Stromal cell of bone marrow (primary cell): ENCODE data around the gene GLYATL3.

Experiments
- DNase-seq: peaks from one replicate; pipeline ENCODE4 v3.0.0-alpha.2; 2012; ENCODE audit warnings: low read depth

Gene GLYATL3

GRCh38 chr6:49514571-49515484, 15.1 kb downstream of the GLYATL3 start:
- DNase-seq = no peak

- DNase-seq = no peak
These were observed 15.9 kb downstream of the GLYATL3 start for GRCh38 chr6:49515485-49516146.

GRCh38 chr6:49516147-49516505, 16.4 kb downstream of the GLYATL3 start:
- DNase-seq = no peak

- no peak for DNase-seq
These were observed 18.2 kb downstream of the GLYATL3 start for GRCh38 chr6:49517919-49518318.

GRCh38 chr6:49519660-49520059, 19.9 kb downstream of the GLYATL3 start:
- DNase-seq = no peak

- DNase-seq = no peak
These were observed 23.2 kb downstream of the GLYATL3 start for GRCh38 chr6:49522710-49523593.

- DNase-seq = no peak
These were observed 24.2 kb downstream of the GLYATL3 start for GRCh38 chr6:49523901-49524300.

- no peak for DNase-seq
These were observed 24.8 kb downstream of the GLYATL3 start for GRCh38 chr6:49524541-49524940.

- no peak for DNase-seq
These were observed 26.9 kb downstream of the GLYATL3 start for GRCh38 chr6:49526598-49526997.

- no peak for DNase-seq
These were observed 27.6 kb downstream of the GLYATL3 start for GRCh38 chr6:49527320-49527719.

GRCh38 chr6:49528571-49528970, 28.8 kb downstream of the GLYATL3 start:
- DNase-seq = no peak

GRCh38 chr6:49530141-49530776, 30.5 kb downstream of the GLYATL3 start:
- DNase-seq = no peak

- peak; percentile 33 for DNase-seq
These were observed 32.2 kb downstream of the GLYATL3 start for GRCh38 chr6:49531774-49532569.

- no peak for DNase-seq
These were observed 36.1 kb downstream of the GLYATL3 start for GRCh38 chr6:49535795-49536194.

- DNase-seq = no peak
These were observed 39.4 kb downstream of the GLYATL3 start for GRCh38 chr6:49539102-49539501.

- DNase-seq = no peak
These were observed 40.9 kb downstream of the GLYATL3 start for GRCh38 chr6:49540614-49541013.

GRCh38 chr6:49541210-49541724, 41.5 kb downstream of the GLYATL3 start:
- DNase-seq = peak; percentile 42

- no peak for DNase-seq
These were observed 42.2 kb downstream of the GLYATL3 start for GRCh38 chr6:49541936-49542335.

- no peak for DNase-seq
These were observed 43.5 kb downstream of the GLYATL3 start for GRCh38 chr6:49543087-49543858.

- no peak for DNase-seq
These were observed 46.6 kb downstream of the GLYATL3 start for GRCh38 chr6:49546331-49546730.
